Stimulated activated CD8-positive, alpha-beta memory T cell treated with anti-CD3 and anti-CD28 coated beads, Interleukin-12 subunit alpha, Interleukin-12 subunit beta, amount 100 ng/mL, for 24 hours (primary cell): ENCODE data around the gene LRRC4.

Experiments
- DNase-seq: peaks from one replicate; pipeline ENCODE4 v3.0.0-alpha.2; 2020; ENCODE audit errors: extremely low read depth

Gene LRRC4

DNA sequence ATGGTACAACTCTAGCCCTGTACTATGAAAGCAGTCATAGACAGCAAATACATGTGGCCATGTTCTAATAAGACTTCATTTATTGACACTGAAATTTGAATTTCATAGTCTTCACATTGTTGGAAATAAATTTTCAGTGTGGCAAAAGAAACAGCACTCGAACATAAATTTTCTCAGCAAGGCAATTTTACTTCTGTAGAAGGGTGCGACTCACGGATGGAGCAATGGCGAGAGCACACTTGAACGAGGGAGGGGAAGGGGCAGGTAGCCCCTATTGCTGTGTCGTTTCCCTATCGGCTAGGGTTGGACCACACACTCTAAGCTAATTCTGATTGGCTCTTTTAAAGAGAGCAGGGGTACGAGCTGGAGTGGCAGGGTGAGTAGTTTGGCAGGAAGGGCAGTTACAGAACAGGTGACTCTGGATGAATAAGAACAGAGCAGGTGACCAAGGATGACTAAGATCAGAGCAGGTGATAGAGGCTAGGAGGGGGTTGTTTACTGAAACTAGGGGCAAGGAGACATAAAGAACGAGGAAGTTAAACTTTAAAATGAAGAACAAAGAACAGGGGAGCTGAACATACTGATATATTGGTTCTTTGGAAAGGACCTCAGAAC is 52.0 kb downstream of the LRRC4 start:
- DNase-seq = no peak

GRCh38 chr7:127978421-127978820 is 52.8 kb downstream of the LRRC4 start:
- DNase-seq = no peak
